ENCODE results near the gene HACD2. TPM values are rescaled to one million over a fixed set of nuclear protein-coding genes. Genes with fewer than 3 reads are reported as not detected.

The HACD2 gene
- total and polyA plus RNA-seq, 7 donors, result 3.7 to 7.9 (median 5.7) TPM

DNA sequence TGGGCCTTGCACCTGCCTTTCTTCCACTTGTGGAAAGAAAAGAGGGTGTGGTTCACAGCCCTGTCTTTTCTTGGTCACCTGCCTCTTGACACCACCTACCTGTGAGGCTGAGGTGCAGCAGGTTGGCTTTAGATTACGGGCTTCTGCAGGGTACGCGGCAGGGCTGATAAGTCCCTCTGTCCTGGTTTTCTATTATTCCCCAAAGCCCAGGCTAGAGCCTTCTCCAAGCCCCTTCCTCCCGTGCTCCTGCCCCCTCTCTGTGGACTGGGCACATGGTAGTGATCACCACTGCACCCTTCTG, 44.8 kb upstream of the HACD2 start:
- no peak for TF ChIP-seq CTCF (IDR thresholded peaks at IDR 0.05)
- DNase-seq, result no peak
- no peak for ATAC-seq
- no peaks in the 10 kb centered on the region for H3K9me3 ChIP-seq
- no peaks in the 10 kb centered on the region for H3K4me1 ChIP-seq
- H3K4me3 ChIP-seq, result no peak overlapping the region
- 91 to 98% (median 91%) methylated on average over 4 of the region's 4 CpGs for WGBS, 3 donors
- peaks cover 0 to 4% of the 10 kb centered on the region in 2 donors for H3K36me3 ChIP-seq (ENCODE audit: insufficient read depth in 1 of 2, low read depth in 1 of 2)
- no peak overlapping the region for H3K27ac ChIP-seq
- intact Hi-C loops (cut with DNase I), result no loop called here
- H3K27me3 ChIP-seq (ENCODE audit: insufficient read depth in 3 of 3, low read length in 2 of 3), result no peaks in the 10 kb centered on the region

DNA sequence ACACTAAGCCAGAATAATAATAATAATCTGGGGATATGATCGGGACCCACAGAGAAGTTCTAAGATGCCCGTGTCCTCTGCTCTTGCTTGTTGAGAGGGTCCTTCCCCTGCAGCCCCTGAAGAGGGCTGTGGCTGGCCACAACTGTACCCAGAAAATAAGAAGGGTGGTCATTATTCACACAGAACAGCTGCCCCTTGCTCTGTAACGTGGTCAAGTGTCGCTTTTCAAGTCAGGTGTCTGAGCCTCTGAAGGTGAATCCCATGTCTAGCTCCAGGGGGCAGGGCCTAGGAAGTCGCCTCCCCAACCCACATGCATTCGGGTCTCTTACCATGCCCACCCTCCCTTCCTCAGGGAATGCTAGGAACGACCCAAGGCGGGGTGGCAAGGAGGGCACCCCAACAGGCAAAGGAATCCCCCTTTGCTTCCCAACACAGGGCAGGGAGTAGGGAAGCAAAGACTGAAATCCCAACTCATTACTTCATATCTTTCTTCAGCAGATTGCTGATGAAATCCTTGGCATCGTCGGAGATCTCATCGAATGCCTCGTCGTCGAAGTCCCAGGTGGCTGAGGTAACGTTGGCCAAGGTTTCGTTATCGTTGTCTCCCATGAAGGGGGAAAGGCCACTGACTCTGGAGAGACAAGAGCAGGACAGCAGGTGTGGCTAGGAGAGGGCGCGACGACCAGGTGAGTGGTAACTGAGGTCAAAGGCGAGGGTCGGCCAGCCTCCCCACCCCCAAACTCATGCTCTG, 44.3 kb upstream of the HACD2 start:
- intact Hi-C loops (cut with DNase I), result no loop called here
- 92 to 93% (median 92%) methylated on average over 22 of the region's 22 CpGs for WGBS, 3 donors
- no peak overlapping the region for H3K27ac ChIP-seq
- no peak for ATAC-seq
- TF ChIP-seq CTCF (IDR thresholded peaks at IDR 0.05), result no peak
- no peak overlapping the region for H3K4me3 ChIP-seq
- no peak for DNase-seq
- peaks cover 0 to 4% of the 10 kb centered on the region in 2 donors for H3K36me3 ChIP-seq (ENCODE audit: insufficient read depth in 1 of 2, low read depth in 1 of 2)
- H3K4me1 ChIP-seq, result no peaks in the 10 kb centered on the region
- no peaks in the 10 kb centered on the region for H3K27me3 ChIP-seq (ENCODE audit: insufficient read depth in 3 of 3, low read length in 2 of 3)
- H3K9me3 ChIP-seq, result no peaks in the 10 kb centered on the region

- H3K4me1 ChIP-seq, result no peaks in the 10 kb centered on the region
- H3K4me3 ChIP-seq, result no peak overlapping the region
- ATAC-seq (no peak), DNase-seq (no peak)
- intact Hi-C loops (cut with DNase I), result no loop called here
- H3K27ac ChIP-seq, result no peak overlapping the region
- H3K27me3 ChIP-seq (ENCODE audit: insufficient read depth in 3 of 3, low read length in 2 of 3), result no peaks in the 10 kb centered on the region
- WGBS, 3 donors, result 80 to 87% (median 83%) methylated on average over 6 of the region's 6 CpGs
- TF ChIP-seq CTCF (IDR thresholded peaks at IDR 0.05), result no peak
- peaks cover 0 to 4% of the 10 kb centered on the region in 2 donors for H3K36me3 ChIP-seq (ENCODE audit: insufficient read depth in 1 of 2, low read depth in 1 of 2)
- no peaks in the 10 kb centered on the region for H3K9me3 ChIP-seq
These were observed 43.1 kb upstream of the HACD2 start for GRCh38 chr3:123627673-123628670.

- H3K4me1 ChIP-seq, result no peaks in the 10 kb centered on the region
- WGBS, 3 donors, result 89 to 94% (median 90%) methylated on average over 7 of the region's 7 CpGs
- DNase-seq (no peak), ATAC-seq (no peak)
- no peak overlapping the region for H3K27ac ChIP-seq
- intact Hi-C loops (cut with DNase I), result no loop called here
- no peaks in the 10 kb centered on the region for H3K27me3 ChIP-seq (ENCODE audit: insufficient read depth in 3 of 3, low read length in 2 of 3)
- no peaks in the 10 kb centered on the region for H3K9me3 ChIP-seq
- no peak for TF ChIP-seq CTCF (IDR thresholded peaks at IDR 0.05)
- H3K36me3 ChIP-seq (ENCODE audit: insufficient read depth in 1 of 2, low read depth in 1 of 2), result peaks cover 0 to 4% of the 10 kb centered on the region in 2 donors
- no peak overlapping the region for H3K4me3 ChIP-seq
These were observed 42.0 kb upstream of the HACD2 start for GRCh38 chr3:123626881-123627280.

Data from psoas muscle (tissue), 8 donors.